GM12892 (cell line): ENCODE data around the gene KRT222.

Experiments used
- POLR2AphosphoS5 ChIP-seq: IDR thresholded peaks from 2 replicates; pipeline ENCODE4 v1.6.1; 2011; ENCODE audit warnings: low read depth, low read length, control low read depth
- TAF1 ChIP-seq: IDR thresholded peaks from 2 replicates; pipeline ENCODE4 v1.6.1; 2011; ENCODE audit warnings: low read depth, mild to moderate bottlenecking, control low read depth, low read length, borderline replicate concordance

DNA sequence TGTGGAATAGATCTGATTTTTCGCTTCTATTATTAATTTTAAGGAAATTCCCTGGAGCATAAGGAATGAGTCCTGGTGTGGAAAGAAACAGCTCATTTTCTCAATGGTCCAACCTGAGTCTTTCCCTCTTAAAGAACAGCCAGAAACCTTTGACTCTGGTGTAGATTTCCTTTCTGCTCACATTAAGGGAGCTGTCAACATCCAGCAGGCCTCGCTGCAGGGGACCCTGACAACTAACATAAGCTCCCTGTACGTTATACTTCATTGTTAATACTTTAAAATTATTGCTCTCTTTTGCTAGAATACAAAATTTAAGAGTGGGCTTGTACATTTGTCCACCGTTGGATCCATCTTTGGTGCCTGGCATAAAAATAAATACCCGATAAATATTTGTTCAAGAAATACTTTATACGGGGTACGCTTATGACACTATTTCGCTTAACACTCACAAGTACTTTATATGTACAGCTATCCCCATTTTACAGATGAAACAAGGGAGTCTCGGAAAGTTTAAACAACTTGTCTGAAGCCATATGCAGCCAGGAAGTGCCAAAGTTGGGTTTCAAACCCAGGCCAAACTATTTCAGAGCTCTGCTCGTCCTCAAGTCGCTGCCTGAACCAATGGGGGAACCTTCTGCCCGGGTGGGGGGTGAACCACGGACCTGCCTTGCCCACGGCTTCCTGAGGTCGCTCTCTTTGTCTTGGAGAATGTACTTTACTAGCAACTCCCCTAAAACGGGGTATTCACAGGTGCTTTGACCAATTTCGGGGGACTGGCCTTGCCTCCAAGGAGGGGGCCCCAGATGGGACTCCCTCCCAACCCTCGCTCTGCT lies 18.0 kb downstream of the KRT222 start:
- TF ChIP-seq POLR2AphosphoS5: 0 out of 2 replicates have a peak, but pooled peaks have one; percentile 27
- TF ChIP-seq TAF1: no peak
